NCI-H1930 (cell line): ENCODE data around the gene PFKFB2.

Source experiments
- DNase-seq, 2 experiments: peaks; one replicate each; lab custom pipeline; 2025; lab: John Stamatoyannopoulos, UW

The PFKFB2 gene

GRCh38 chr1:207021876-207022596 lies 31.0 kb upstream of the PFKFB2 start:
- DNase-seq: no peak

- no peak for DNase-seq
Measured at GRCh38 chr1:207022996-207023679, 29.9 kb upstream of the PFKFB2 start.

GRCh38 chr1:207024202-207025145 lies 28.6 kb upstream of the PFKFB2 start:
- DNase-seq: no peak

GRCh38 chr1:207025146-207025880 lies 27.8 kb upstream of the PFKFB2 start:
- DNase-seq: no peak

- DNase-seq: no peak
Measured at GRCh38 chr1:207026104-207026534, 27.0 kb upstream of the PFKFB2 start.

- no peak for DNase-seq
Measured at GRCh38 chr1:207027206-207027777, 25.8 kb upstream of the PFKFB2 start.

GRCh38 chr1:207027921-207028320 lies 25.2 kb upstream of the PFKFB2 start:
- DNase-seq: no peak

GRCh38 chr1:207028884-207029650 lies 24.0 kb upstream of the PFKFB2 start:
- no peak for DNase-seq

- DNase-seq: peak in 1 of 2 experiments; percentile 22
Measured at GRCh38 chr1:207029701-207030521, 23.2 kb upstream of the PFKFB2 start.

- no peak for DNase-seq
Measured at GRCh38 chr1:207030522-207031009, 22.5 kb upstream of the PFKFB2 start.

- DNase-seq: no peak
Measured at GRCh38 chr1:207031016-207031415, 22.1 kb upstream of the PFKFB2 start.

- no peak for DNase-seq
Measured at GRCh38 chr1:207031632-207032264, 21.3 kb upstream of the PFKFB2 start.

GRCh38 chr1:207032528-207033017 lies 20.5 kb upstream of the PFKFB2 start, which contains the start of gene C1orf116:
Gene C1orf116 (minus strand): TSS chr1:207032756. CDS start chr1:207027598, 5,158 bp downstream.
- no peak for DNase-seq

GRCh38 chr1:207033302-207033701 lies 19.8 kb upstream of the PFKFB2 start:
- DNase-seq: no peak

- DNase-seq: no peak
Measured at GRCh38 chr1:207034208-207034607, 18.9 kb upstream of the PFKFB2 start.

GRCh38 chr1:207034998-207035397 lies 18.1 kb upstream of the PFKFB2 start:
- DNase-seq: no peak

GRCh38 chr1:207035877-207036551 lies 17.1 kb upstream of the PFKFB2 start:
- DNase-seq: no peak

GRCh38 chr1:207036865-207037264 lies 16.2 kb upstream of the PFKFB2 start:
- no peak for DNase-seq
